Endothelial cell (in vitro differentiated cells): ENCODE results near the gene PROK1. TPM values are rescaled to one million over a fixed set of nuclear protein-coding genes. Genes with fewer than 3 reads are reported as not detected.

Experiments
- DNase-seq: peaks from one replicate; pipeline ENCODE4 v3.0.0; 2021; ENCODE audit warnings: low spot score
- H3K27ac Mint-ChIP-seq: one replicate; pipeline ENCODE4 v1.8.0; 2021; ENCODE audit warnings: mixed read lengths, inconsistent platforms; ENCODE audit not compliant: unreplicated experiment
- H3K27me3 Mint-ChIP-seq: one replicate; pipeline ENCODE4 v1.8.0; 2021; ENCODE audit warnings: mild to moderate bottlenecking, moderate library complexity, mixed read lengths, inconsistent platforms; ENCODE audit not compliant: unreplicated experiment
- H3K36me3 Mint-ChIP-seq: one replicate; pipeline ENCODE4 v1.8.0; 2021; ENCODE audit warnings: mild to moderate bottlenecking, low read depth, mixed read lengths, inconsistent platforms; ENCODE audit not compliant: unreplicated experiment
- H3K4me1 Mint-ChIP-seq: one replicate; pipeline ENCODE4 v1.8.0; 2021; ENCODE audit warnings: mild to moderate bottlenecking, mixed read lengths, inconsistent platforms; ENCODE audit not compliant: unreplicated experiment
- H3K4me3 Mint-ChIP-seq: one replicate; pipeline ENCODE4 v1.8.0; 2021; ENCODE audit warnings: mild to moderate bottlenecking, mixed read lengths, inconsistent platforms; ENCODE audit not compliant: unreplicated experiment
- H3K9me3 Mint-ChIP-seq: one replicate; pipeline ENCODE4 v1.8.0; 2021; ENCODE audit warnings: mixed read lengths, inconsistent platforms; ENCODE audit not compliant: unreplicated experiment
- total RNA-seq: library from RNA; stranded (reverse); fragmentation: NEBNext Ultra II Directional; extraction: Animal tissue kit (Norgen Biotek cat#: 25700); gene quantifications from one replicate; pipeline ENCODE4 v1.2.1, GENCODE V29; 2021; ENCODE audit not compliant: unreplicated experiment
- TF ChIP-seq, protein P1 (sequence below): fragments of 200-600 bp; sonication (generic); IDR thresholded peaks from one replicate; pipeline ENCODE4 v1.5.0; 2021; ENCODE audit warnings: antibody characterized with exemption; ENCODE audit not compliant: unreplicated experiment

PROK1 gene
- total RNA-seq, 1 donor from 2014 or later, result not detected

DNA sequence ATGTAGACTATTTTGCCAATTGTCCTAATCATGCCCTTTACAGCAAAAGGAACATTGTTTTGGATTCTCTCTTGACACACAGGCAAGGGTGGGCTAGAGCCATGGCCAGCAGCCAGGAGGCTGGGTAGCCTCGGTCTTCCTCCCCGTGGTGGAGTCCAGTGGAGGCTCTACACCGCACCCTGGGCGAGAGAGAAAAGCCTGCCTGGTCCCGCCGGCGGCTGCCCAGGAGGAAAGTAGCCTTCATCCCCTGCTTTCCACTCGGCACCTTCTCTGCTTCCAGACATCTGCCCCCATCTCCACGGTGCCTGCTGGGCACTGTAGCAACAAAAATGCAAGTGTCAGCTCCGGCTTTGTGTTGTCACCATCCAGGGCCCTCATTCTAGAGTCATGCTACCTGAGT lies 21.6 kb downstream of the PROK1 start:
- DNase-seq, result no peak
- no peak overlapping the region for H3K27ac Mint-ChIP-seq
- TF ChIP-seq, protein P1, sequence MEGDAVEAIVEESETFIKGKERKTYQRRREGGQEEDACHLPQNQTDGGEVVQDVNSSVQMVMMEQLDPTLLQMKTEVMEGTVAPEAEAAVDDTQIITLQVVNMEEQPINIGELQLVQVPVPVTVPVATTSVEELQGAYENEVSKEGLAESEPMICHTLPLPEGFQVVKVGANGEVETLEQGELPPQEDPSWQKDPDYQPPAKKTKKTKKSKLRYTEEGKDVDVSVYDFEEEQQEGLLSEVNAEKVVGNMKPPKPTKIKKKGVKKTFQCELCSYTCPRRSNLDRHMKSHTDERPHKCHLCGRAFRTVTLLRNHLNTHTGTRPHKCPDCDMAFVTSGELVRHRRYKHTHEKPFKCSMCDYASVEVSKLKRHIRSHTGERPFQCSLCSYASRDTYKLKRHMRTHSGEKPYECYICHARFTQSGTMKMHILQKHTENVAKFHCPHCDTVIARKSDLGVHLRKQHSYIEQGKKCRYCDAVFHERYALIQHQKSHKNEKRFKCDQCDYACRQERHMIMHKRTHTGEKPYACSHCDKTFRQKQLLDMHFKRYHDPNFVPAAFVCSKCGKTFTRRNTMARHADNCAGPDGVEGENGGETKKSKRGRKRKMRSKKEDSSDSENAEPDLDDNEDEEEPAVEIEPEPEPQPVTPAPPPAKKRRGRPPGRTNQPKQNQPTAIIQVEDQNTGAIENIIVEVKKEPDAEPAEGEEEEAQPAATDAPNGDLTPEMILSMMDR, result no peak
- no peaks in the 10 kb centered on the region for H3K36me3 Mint-ChIP-seq
- H3K9me3 Mint-ChIP-seq, result no peaks in the 10 kb centered on the region
- H3K4me1 Mint-ChIP-seq, result no peaks in the 10 kb centered on the region
- H3K27me3 Mint-ChIP-seq, result peaks cover 3% of the 10 kb centered on the region
- no peak overlapping the region for H3K4me3 Mint-ChIP-seq

DNA sequence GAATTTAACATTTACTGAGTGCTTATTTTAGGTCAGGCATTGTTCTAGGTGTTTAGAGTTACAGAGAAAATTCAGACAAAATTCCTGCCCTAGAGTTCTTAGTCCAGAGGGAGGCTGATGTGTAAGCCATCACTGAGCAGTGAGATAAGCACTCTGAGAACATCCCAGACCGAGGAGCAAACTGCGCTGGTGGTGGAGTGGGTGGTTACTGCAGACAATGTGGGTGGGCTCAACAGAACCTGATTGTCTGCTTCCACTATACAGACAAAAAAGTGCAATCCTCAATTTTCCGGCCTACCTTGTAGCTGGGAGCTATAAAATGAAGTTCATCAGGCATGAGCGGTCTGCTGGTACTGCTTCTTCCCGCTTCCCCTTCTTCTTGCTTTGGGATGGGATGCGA lies 23.5 kb downstream of the PROK1 start:
- Mint-ChIP-seq H3K27ac (no peak overlapping the region), H3K4me3 (no peak overlapping the region), H3K9me3 (no peaks in the 10 kb centered on the region), H3K4me1 (no peaks in the 10 kb centered on the region), H3K27me3 (peaks cover 4% of the 10 kb centered on the region), H3K36me3 (no peaks in the 10 kb centered on the region)
- TF ChIP-seq, protein P1, result no peak
- DNase-seq, result no peak

DNA sequence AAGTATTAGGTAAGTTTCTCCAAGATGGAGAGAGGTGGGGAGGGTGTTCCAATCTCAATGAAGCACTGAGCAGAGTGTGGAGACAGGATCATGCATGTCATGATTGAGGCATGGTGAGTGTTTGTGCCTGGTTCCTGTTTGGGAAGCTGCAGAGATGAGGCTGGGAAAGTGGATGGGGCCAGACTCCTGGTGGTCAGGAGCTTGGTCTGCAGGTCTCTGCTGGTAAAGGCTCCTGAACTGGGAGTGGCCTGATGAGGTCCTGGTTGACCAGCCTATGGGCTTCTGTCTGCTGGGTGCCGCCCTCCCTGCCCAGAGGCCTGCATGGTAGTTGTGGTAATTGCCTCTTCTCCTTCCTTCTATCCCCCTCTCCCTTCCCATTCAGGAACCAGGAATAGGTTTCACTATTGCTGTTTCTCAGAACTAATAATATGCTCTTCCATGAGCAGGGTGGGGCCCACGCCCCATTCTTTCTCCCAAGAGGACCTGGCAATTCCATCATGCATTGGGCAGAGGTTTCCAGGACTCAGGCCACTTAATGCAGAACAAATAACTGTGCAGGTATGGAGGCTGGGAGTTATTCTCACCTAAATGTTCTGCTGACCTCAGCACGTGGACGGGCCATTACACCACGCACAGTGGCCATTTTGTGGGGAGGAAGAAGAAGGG lies 24.5 kb downstream of the PROK1 start:
- Mint-ChIP-seq H3K36me3 (no peaks in the 10 kb centered on the region), H3K4me3 (no peak overlapping the region), H3K27me3 (peaks cover 4% of the 10 kb centered on the region), H3K9me3 (no peaks in the 10 kb centered on the region), H3K4me1 (peaks cover 3% of the 10 kb centered on the region), H3K27ac (no peak overlapping the region)
- TF ChIP-seq, protein P1, result no peak
- no peak for DNase-seq

DNA sequence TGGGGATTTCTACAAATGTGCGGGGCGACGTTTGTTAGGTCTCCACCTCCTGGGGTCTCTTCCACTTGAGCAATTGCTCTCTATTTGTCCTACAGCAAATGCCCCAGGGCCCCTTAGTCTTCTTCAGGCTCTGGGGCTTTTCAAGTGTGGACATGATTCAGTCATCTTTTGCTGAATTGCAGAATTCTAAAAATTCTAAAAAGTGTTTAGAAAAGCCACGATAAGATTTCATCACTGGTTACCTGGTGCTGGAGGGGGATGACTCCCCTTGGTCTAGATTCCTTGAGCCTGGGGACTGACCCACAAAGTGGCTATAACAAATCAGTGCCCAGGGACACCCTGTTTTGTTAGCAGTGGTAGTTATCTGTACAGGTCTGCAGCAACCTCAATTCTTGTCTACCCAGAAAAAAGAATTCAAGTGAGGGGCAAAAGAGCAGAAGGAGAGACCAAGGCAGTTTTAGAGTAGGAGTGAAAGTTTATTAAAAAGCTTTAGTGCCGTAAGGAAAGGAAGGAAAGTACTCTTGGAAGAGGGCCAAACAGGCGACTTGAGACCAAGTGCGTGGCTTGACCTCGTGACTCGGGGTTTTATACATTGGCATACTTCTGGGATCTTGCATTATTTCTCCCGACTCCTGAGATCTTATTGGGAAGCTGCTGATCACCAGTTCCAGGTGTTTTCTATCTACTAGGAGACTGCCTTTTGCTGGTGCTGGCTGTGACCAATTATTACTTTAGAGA lies 25.2 kb downstream of the PROK1 start:
- DNase-seq, result no peak
- TF ChIP-seq, protein P1, result no peak
- Mint-ChIP-seq H3K4me3 (no peak overlapping the region), H3K36me3 (no peaks in the 10 kb centered on the region), H3K27me3 (peaks cover 4% of the 10 kb centered on the region), H3K4me1 (peaks cover 3% of the 10 kb centered on the region), H3K9me3 (no peaks in the 10 kb centered on the region), H3K27ac (no peak overlapping the region)

DNA sequence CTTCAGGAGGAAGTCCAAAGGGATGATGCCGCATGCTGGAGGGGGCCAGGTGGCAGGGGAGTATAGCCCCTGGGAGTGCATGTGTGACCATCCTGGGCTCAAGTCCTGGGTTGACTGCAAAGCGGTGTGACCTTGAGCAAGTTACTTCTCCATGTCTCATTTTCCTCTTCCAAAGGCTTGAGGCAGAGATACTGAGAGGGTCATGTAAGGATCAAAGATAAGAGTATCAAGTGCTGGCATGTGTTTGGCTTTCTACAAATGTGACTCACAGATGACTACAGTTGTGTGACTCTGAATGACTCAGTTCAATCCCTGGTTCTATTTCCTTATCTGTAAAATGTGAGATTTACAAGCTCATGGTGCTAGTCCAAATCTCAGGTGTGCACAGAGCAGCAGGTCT lies 26.1 kb downstream of the PROK1 start:
- Mint-ChIP-seq H3K27me3 (peaks cover 1% of the 10 kb centered on the region), H3K4me3 (no peak overlapping the region), H3K36me3 (no peaks in the 10 kb centered on the region), H3K4me1 (peaks cover 3% of the 10 kb centered on the region), H3K27ac (no peak overlapping the region), H3K9me3 (no peaks in the 10 kb centered on the region)
- DNase-seq, result no peak
- TF ChIP-seq, protein P1, result no peak
